ENCODE data around the gene ANGPTL7. TPM values are rescaled to one million over a fixed set of nuclear protein-coding genes. Genes with fewer than 3 reads are reported as not detected.
"Not testable (repeated sequence)": the region's sequence is repeated elsewhere in the genome, so short reads cannot be mapped to it uniquely, and the experiment has no call there.

Gene ANGPTL7
- total RNA-seq, 1 donor from 2014 or later = not detected

GRCh38 chr1:11157394-11157793 lies 31.8 kb upstream of the ANGPTL7 start:
- TF ChIP-seq CTCF (IDR thresholded peaks at IDR 0.05) = no peak
- DNase-seq = no peak
- H3K27ac Mint-ChIP-seq = no peak overlapping the region

GRCh38 chr1:11157867-11158266 lies 31.3 kb upstream of the ANGPTL7 start:
- Mint-ChIP-seq H3K36me3 (ENCODE audit: low read depth) (peaks cover 73% of the 10 kb centered on the region), H3K27me3 (no peaks in the 10 kb centered on the region), H3K4me3 (no peak overlapping the region), H3K9me3 (no peaks in the 10 kb centered on the region), H3K4me1 (peaks cover 27% of the 10 kb centered on the region), H3K27ac (peak overlapping the region; percentile 22)
- intact Hi-C loops (cut with micrococcal nuclease) = no loop called here
- POLR2A ChIA-PET = no interaction called here
- CTCF ChIA-PET = interaction anchor here (2.7 kb wide), 1 partner anchor 120 kb away, joined by 7 read pairs; no protein-coding TSS in a partner anchor
- ATAC-seq (ENCODE audit: low read depth) (peak; percentile 21), DNase-seq (no peak)
- no peak for TF ChIP-seq CTCF (IDR thresholded peaks at IDR 0.05)

More at GRCh38 chr1:11157394-11157793, 31.8 kb upstream of the ANGPTL7 start:
- peaks cover 27% of the 10 kb centered on the region for H3K4me1 Mint-ChIP-seq
- POLR2A ChIA-PET = no interaction called here
- no peak overlapping the region for H3K4me3 Mint-ChIP-seq
- ATAC-seq (ENCODE audit: low read depth) = no peak
- H3K9me3 Mint-ChIP-seq = no peaks in the 10 kb centered on the region
- intact Hi-C loops (cut with micrococcal nuclease) = no loop called here
- H3K36me3 Mint-ChIP-seq (ENCODE audit: low read depth) = peaks cover 75% of the 10 kb centered on the region
- H3K27me3 Mint-ChIP-seq = no peaks in the 10 kb centered on the region
- CTCF ChIA-PET = interaction anchor here (1.2 kb wide), 1 partner anchor 120 kb away, joined by 4 read pairs; no protein-coding TSS in a partner anchor

- no peak for TF ChIP-seq CTCF (IDR thresholded peaks at IDR 0.05)
- peaks cover 73% of the 10 kb centered on the region for H3K36me3 Mint-ChIP-seq (ENCODE audit: low read depth)
- CTCF ChIA-PET = interaction anchor here (2.7 kb wide), 1 partner anchor 121 kb away, joined by 7 read pairs; no protein-coding TSS in a partner anchor
- H3K27ac Mint-ChIP-seq = peak overlapping the region; percentile 22
- H3K4me3 Mint-ChIP-seq = no peak overlapping the region
- peaks cover 27% of the 10 kb centered on the region for H3K4me1 Mint-ChIP-seq
- H3K27me3 Mint-ChIP-seq = no peaks in the 10 kb centered on the region
- DNase-seq = no peak
- no peak for ATAC-seq (ENCODE audit: low read depth)
- POLR2A ChIA-PET = no interaction called here
- intact Hi-C loops (cut with micrococcal nuclease) = no loop called here
- H3K9me3 Mint-ChIP-seq = no peaks in the 10 kb centered on the region
Measured at GRCh38 chr1:11158291-11158690, 30.9 kb upstream of the ANGPTL7 start.

- POLR2A ChIA-PET = no interaction called here
- no peak overlapping the region for H3K4me3 Mint-ChIP-seq
- DNase-seq (no peak), ATAC-seq (ENCODE audit: low read depth) (no peak)
- no peaks in the 10 kb centered on the region for H3K9me3 Mint-ChIP-seq
- H3K36me3 Mint-ChIP-seq (ENCODE audit: low read depth) = peaks cover 75% of the 10 kb centered on the region
- CTCF ChIA-PET = interaction anchor here (2.7 kb wide), 1 partner anchor 121 kb away, joined by 7 read pairs; no protein-coding TSS in a partner anchor
- H3K4me1 Mint-ChIP-seq = peaks cover 27% of the 10 kb centered on the region
- intact Hi-C loops (cut with micrococcal nuclease) = no loop called here
- H3K27ac Mint-ChIP-seq = no peak overlapping the region
- no peaks in the 10 kb centered on the region for H3K27me3 Mint-ChIP-seq
- no peak for TF ChIP-seq CTCF (IDR thresholded peaks at IDR 0.05)
Measured at GRCh38 chr1:11158720-11159321, 30.3 kb upstream of the ANGPTL7 start.

GRCh38 chr1:11162752-11163151 lies 26.4 kb upstream of the ANGPTL7 start:
- H3K27me3 Mint-ChIP-seq; intact Hi-C loops (cut with micrococcal nuclease); CTCF ChIA-PET; H3K9me3 Mint-ChIP-seq; DNase-seq; H3K27ac Mint-ChIP-seq; POLR2A ChIA-PET; H3K4me3 Mint-ChIP-seq; ATAC-seq (ENCODE audit: low read depth): not testable (repeated sequence)
- H3K4me1 Mint-ChIP-seq = peaks cover 16% of the 10 kb centered on the region
- H3K36me3 Mint-ChIP-seq (ENCODE audit: low read depth) = peaks cover 62% of the 10 kb centered on the region

GRCh38 chr1:11166744-11167143 lies 22.4 kb upstream of the ANGPTL7 start:
- CTCF ChIA-PET; DNase-seq; intact Hi-C loops (cut with micrococcal nuclease); H3K27me3 Mint-ChIP-seq; H3K27ac Mint-ChIP-seq; POLR2A ChIA-PET; ATAC-seq (ENCODE audit: low read depth); H3K4me3 Mint-ChIP-seq; H3K9me3 Mint-ChIP-seq; H3K4me1 Mint-ChIP-seq: not testable (repeated sequence)
- H3K36me3 Mint-ChIP-seq (ENCODE audit: low read depth) = peaks cover 49% of the 10 kb centered on the region

Measured in activated B cell treated with CpG ODN at 0.5 μM for 24 hours (primary cell).